ENCODE results near the gene CUL2.

Gene CUL2

GRCh38 chr10:35132727-35133126 is 42.6 kb upstream of the CUL2 start:
- POLR2A ChIA-PET = no interaction called here
- H3K27ac ChIP-seq (ENCODE audit: extremely low read depth, low read depth, low read length) = no peak overlapping the region
- H3K4me1 ChIP-seq (ENCODE audit: control insufficient read depth, insufficient read depth, low read length) = peaks cover 19% of the 10 kb centered on the region
- no peak for TF ChIP-seq SP3 (tag by site-specific recombination; IDR thresholded peaks at IDR 0.05)
- no peak for TF ChIP-seq ZNF221 (tag by site-specific recombination; IDR thresholded peaks at IDR 0.05; ENCODE audit: borderline replicate concordance)
- no peak for TF ChIP-seq ZNF600 (tag by site-specific recombination; IDR thresholded peaks at IDR 0.05)
- TF ChIP-seq ZNF148 (tag by site-specific recombination; IDR thresholded peaks at IDR 0.05; ENCODE audit: borderline replicate concordance) = no peak
- no peak for TF ChIP-seq HIC1 (tag by site-specific recombination; IDR thresholded peaks at IDR 0.05)
- TF ChIP-seq PRDM6 (tag by site-specific recombination; IDR thresholded peaks at IDR 0.05) = peak; percentile 81
- TF ChIP-seq RBAK (tag by site-specific recombination; IDR thresholded peaks at IDR 0.05) = no peak
- TF ChIP-seq ZSCAN16 (tag by site-specific recombination; IDR thresholded peaks at IDR 0.05) = no peak
- no peak for TF ChIP-seq KLF16 (tag by site-specific recombination; IDR thresholded peaks at IDR 0.05)
- 0 out of 2 replicates have a peak, but pooled peaks have one; percentile 4 for TF ChIP-seq OSR2 (tag by site-specific recombination; IDR thresholded peaks at IDR 0.05)
- no peak for TF ChIP-seq YY1 (tag by site-specific recombination; IDR thresholded peaks at IDR 0.05)
- TF ChIP-seq ZNF324 (tag by site-specific recombination; IDR thresholded peaks at IDR 0.05) = no peak
- TF ChIP-seq ZNF664 (tag by site-specific recombination; IDR thresholded peaks at IDR 0.05) = no peak
- no peak for TF ChIP-seq SCRT1 (tag by site-specific recombination; IDR thresholded peaks at IDR 0.05; ENCODE audit: borderline replicate concordance)
- no peak for TF ChIP-seq ZNF112 (tag by site-specific recombination; IDR thresholded peaks at IDR 0.05)
- no peak for TF ChIP-seq ZSCAN5A (tag by site-specific recombination; IDR thresholded peaks at IDR 0.05)
- TF ChIP-seq PRDM2 (tag by site-specific recombination; IDR thresholded peaks at IDR 0.05; ENCODE audit: borderline replicate concordance) = no peak
- TF ChIP-seq ZNF366 (tag by site-specific recombination; conservative IDR thresholded peaks at IDR 0.05) = 0 out of 2 replicates have a peak, but pooled peaks have one; percentile 45
- TF ChIP-seq MYNN (tag by site-specific recombination; IDR thresholded peaks at IDR 0.05; ENCODE audit: borderline replicate concordance) = no peak
- TF ChIP-seq OVOL3 (tag by site-specific recombination; IDR thresholded peaks at IDR 0.05) = no peak
- TF ChIP-seq ZNF16 (tag by site-specific recombination; IDR thresholded peaks at IDR 0.05; ENCODE audit: low read depth) = no peak
- no peaks in the 10 kb centered on the region for H3K36me3 ChIP-seq (ENCODE audit: control insufficient read depth in 2 of 2, insufficient read depth in 1 of 2, low read length in 2 of 2)
- no peak overlapping the region for H3K4me3 ChIP-seq (ENCODE audit: low read depth, low read length)
- CTCF ChIA-PET = no interaction called here
- H3K9me3 ChIP-seq (ENCODE audit: control insufficient read depth, insufficient read depth, low read depth, low read length) = no peaks in the 10 kb centered on the region

All from HEK293 (cell line).